Brain microvascular endothelial cell (primary cell): ENCODE data around the gene MLLT1.

ENCODE experiments used
- DNase-seq: peaks from one replicate; pipeline ENCODE4 v3.0.0-alpha.2; 2020
- H3K27ac ChIP-seq: fragments of 250-450 bp; sonication (Bioruptor Pico); 2 replicates; pipeline ENCODE4 v1.5.1; 2020; ENCODE audit warnings: mild to moderate bottlenecking, moderate library complexity
- H3K27me3 ChIP-seq: fragments of 250-450 bp; sonication (Bioruptor Pico); replicated peaks from 2 replicates; pipeline ENCODE4 v1.5.1; 2020; ENCODE audit warnings: mild to moderate bottlenecking
- H3K36me3 ChIP-seq: fragments of 250-450 bp; sonication (Bioruptor Pico); replicated peaks from 2 replicates; pipeline ENCODE4 v1.5.1; 2020; ENCODE audit warnings: mild to moderate bottlenecking
- H3K4me3 ChIP-seq: 2 replicates; pipeline ENCODE4 v1.5.1; 2011; ENCODE audit warnings: low read depth, mild to moderate bottlenecking, control low read depth, low read length, moderate library complexity
- in situ Hi-C: cut with HindIII; loops from 2 replicates; pipeline ENCODE4 v1.10.0; 2017; ENCODE audit warnings: low sequenced_read_pairs, low pct_ligation_motif_present
- TF ChIP-seq, protein P1 (sequence below): IDR thresholded peaks from 2 replicates; pipeline ENCODE4 v1.5.1; 2011; ENCODE audit warnings: low read depth, mild to moderate bottlenecking, moderate library complexity, low read length, control low read depth, inconsistent platforms; ENCODE audit errors: missing control alignments

MLLT1 gene

DNA sequence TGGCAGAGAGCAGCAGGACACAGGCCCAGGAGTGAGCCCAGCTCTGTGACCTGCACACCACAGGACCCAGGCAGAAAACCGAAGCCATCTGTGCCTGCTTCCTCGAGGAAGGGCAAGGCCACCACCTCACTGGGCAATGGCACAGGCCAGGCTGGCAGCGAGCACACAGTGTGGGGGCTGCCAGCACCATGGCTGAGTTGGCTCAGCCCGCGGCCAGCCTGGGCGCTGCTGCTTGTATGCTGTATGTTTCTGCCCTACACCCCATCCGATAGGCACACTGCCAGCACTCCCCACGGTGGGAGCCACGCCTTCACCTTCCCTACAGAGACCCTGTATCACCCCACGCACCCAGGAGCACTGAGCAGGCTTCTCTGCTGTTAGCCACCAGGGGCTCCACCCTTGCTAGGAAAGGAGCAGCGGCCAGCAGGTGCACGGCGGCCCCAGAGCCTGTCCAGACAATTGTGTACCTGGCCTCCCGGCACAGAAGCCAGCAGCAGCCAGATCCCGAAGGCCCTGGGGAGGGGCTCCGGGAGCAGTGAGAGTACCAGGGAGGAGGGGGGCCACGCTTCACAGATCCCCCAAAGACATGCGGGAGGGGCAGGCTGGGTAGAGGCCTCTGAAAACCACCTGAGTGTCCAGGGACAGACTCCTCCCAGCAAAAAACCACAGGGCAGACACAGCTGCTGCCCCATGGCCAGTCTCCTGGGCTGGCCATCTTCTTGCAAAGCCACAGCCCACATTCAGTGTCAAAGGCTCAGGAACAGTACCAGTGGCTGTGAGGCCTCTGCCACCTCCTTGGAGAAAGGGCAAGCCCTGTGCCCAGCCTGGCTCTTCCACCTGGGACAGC is 56.1 kb downstream of the MLLT1 start:
- no peak overlapping the region for H3K27ac ChIP-seq
- H3K4me3 ChIP-seq = no peak overlapping the region
- in situ Hi-C loops = no loop called here
- no peak for DNase-seq
- TF ChIP-seq, protein P1, sequence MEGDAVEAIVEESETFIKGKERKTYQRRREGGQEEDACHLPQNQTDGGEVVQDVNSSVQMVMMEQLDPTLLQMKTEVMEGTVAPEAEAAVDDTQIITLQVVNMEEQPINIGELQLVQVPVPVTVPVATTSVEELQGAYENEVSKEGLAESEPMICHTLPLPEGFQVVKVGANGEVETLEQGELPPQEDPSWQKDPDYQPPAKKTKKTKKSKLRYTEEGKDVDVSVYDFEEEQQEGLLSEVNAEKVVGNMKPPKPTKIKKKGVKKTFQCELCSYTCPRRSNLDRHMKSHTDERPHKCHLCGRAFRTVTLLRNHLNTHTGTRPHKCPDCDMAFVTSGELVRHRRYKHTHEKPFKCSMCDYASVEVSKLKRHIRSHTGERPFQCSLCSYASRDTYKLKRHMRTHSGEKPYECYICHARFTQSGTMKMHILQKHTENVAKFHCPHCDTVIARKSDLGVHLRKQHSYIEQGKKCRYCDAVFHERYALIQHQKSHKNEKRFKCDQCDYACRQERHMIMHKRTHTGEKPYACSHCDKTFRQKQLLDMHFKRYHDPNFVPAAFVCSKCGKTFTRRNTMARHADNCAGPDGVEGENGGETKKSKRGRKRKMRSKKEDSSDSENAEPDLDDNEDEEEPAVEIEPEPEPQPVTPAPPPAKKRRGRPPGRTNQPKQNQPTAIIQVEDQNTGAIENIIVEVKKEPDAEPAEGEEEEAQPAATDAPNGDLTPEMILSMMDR = no peak
- H3K36me3 ChIP-seq = peaks cover 27% of the 10 kb centered on the region
- H3K27me3 ChIP-seq = no peaks in the 10 kb centered on the region

DNA sequence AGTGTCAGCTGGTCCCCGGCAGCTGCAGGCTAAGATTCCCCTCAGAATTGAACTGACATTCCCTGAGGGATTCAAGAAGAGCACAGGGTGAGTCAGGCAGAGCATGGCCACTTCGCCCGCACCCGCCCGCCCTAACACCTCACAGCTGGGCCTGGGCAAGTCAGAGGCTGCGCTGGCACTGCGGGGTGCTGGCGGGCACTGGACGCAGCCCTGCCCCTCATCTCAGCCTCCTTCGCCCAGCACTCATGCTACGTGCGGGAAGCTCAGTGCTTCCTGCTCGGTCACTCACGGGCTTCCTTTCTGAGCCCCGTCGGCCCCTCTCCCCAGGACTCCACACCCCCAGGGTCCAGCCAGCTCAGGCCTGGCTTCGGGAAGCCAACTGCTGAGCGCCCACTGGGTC is 56.9 kb downstream of the MLLT1 start:
- in situ Hi-C loops = no loop called here
- Histone ChIP-seq H3K27ac (no peak overlapping the region), H3K27me3 (no peaks in the 10 kb centered on the region), H3K36me3 (peaks cover 27% of the 10 kb centered on the region), H3K4me3 (no peak overlapping the region)
- TF ChIP-seq, protein P1 = no peak
- DNase-seq = no peak

DNA sequence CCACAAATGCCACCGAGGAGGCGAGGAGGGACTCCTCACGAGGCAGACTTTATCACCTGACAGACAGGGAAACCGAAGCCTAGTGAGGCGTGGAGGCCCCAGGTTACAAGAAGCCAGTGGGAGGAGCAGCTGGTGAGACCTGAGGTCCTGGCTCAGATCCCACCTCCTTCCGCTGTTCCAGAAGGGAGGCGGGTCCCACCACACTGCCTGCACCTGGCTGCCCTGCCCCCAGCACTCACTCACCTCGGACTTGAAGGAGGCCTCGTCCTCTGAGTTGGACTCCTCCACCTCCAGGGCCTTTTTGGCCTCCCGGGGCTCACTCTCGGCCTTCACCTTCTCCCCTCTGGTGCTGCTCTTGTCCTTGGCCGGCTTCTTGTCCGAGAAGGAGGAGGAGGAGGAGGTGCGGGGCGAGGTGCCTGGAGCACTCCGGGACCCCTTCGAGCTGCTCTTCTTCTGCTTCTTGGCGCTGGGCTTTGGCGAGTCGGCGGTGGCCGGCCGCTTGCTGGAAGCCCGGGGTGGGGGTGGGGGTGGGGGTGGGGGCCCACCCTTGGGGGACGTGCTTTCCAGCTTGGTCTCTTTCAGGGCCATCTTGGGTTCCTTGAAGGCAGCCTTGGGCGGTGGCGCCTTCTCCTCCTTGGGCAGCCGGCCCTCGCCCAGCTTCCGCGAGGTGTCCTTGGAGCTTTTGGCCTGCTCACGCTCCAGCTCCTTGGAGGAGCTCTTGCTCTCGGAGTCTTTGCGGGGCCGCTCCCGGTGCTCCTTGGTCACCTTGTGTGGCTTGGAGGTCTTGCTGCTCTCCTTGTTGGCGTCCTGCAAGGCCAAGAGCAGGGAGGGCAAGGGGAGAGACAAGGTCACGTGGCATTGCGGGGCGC is 57.7 kb downstream of the MLLT1 start:
- peaks cover 27% of the 10 kb centered on the region for H3K36me3 ChIP-seq
- no peaks in the 10 kb centered on the region for H3K27me3 ChIP-seq
- H3K27ac ChIP-seq = no peak overlapping the region
- no peak for DNase-seq
- in situ Hi-C loops = no loop called here
- no peak overlapping the region for H3K4me3 ChIP-seq
- TF ChIP-seq, protein P1 = no peak

DNA sequence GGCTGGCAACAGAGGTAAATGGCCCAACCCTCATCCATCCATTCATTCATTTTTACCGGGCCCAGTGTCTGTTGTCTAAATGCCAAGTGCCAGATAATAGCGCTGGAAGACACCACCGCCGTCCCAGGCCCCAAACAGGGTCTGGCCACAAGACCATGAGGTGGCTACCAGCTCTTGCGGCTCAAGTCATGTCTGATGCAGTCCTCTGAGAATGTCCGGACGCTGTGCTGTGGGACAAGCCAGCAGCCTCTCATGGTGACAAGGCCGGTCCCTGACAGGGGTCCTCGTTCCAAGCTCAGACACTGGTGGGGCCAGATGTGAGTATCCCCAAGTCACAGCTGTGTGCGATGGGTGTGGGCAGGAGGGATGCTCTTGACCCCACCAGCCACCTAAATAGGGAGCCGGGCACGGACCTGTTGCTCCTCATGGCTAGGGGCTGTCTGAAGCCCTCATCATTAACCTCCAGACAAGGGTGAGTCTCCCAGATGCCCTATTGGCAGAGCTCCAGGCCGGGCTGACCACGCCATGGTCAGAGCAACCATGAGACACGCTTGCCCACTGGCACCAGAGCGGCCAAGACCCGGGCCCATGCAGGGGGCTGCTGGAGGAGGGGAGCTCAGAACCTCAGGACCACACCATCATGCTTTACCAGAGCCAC is 58.4 kb downstream of the MLLT1 start:
- in situ Hi-C loops = no loop called here
- Histone ChIP-seq H3K27ac (no peak overlapping the region), H3K4me3 (no peak overlapping the region), H3K27me3 (no peaks in the 10 kb centered on the region), H3K36me3 (peaks cover 23% of the 10 kb centered on the region)
- no peak for DNase-seq
- TF ChIP-seq, protein P1 = no peak

DNA sequence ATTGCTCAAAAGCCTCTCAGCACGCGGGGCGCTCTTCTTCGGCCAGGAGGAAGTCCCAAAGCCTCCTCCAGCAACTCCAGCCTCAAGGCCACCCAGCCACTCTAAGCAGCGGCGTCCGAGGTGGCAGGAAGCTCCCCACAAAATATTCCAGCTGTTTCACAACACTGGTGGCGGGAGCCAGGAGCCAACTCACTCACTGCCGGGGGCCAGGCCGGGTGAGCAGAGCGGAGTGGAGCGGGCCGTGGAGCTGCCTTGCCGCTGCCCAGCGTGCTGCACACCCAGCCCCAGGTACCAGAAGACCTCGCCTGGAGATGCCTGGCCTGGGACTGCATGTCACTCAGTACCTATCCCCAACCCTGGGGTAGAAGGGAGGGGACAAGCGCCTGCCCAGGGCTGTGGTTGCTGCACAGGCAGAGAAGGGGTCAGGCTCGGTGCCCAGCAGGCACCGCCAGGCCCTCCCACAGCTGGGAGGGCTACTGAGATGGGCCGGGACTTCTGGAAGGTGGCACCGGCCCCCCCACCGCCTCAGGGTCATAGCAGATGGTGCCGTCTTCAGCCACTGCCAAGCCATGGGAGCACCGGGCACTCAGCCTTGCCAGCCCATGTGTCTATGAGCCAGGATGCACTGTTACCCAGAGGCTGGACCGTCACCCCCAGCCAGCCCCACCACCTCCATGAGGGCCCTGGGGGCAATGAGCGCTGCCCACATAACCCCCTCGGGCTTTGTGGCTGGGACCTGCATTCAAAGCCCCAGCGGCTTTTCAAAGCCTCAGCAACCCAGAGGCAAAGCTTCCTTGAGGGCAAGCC is 59.2 kb downstream of the MLLT1 start:
- DNase-seq = no peak
- TF ChIP-seq, protein P1 = no peak
- in situ Hi-C loops = no loop called here
- no peak overlapping the region for H3K4me3 ChIP-seq
- H3K27ac ChIP-seq = no peak overlapping the region
- H3K36me3 ChIP-seq = peaks cover 18% of the 10 kb centered on the region
- H3K27me3 ChIP-seq = no peaks in the 10 kb centered on the region
